NCI-H82 (cell line): ENCODE measurements around the gene CPM.
"Not testable (repeated sequence)": the region's sequence is repeated elsewhere in the genome, so short reads cannot be mapped to it uniquely, and the experiment has no call there.

Experiments used
- DNase-seq: peaks from one replicate; lab custom pipeline; 2025; lab: John Stamatoyannopoulos, UW

CPM gene

GRCh38 chr12:68806488-68807237 lies 126.3 kb downstream of the CPM start:
- peak; percentile 27 for DNase-seq

- DNase-seq: no peak
Observed at GRCh38 chr12:68805592-68806120, 127.3 kb downstream of the CPM start.

DNA sequence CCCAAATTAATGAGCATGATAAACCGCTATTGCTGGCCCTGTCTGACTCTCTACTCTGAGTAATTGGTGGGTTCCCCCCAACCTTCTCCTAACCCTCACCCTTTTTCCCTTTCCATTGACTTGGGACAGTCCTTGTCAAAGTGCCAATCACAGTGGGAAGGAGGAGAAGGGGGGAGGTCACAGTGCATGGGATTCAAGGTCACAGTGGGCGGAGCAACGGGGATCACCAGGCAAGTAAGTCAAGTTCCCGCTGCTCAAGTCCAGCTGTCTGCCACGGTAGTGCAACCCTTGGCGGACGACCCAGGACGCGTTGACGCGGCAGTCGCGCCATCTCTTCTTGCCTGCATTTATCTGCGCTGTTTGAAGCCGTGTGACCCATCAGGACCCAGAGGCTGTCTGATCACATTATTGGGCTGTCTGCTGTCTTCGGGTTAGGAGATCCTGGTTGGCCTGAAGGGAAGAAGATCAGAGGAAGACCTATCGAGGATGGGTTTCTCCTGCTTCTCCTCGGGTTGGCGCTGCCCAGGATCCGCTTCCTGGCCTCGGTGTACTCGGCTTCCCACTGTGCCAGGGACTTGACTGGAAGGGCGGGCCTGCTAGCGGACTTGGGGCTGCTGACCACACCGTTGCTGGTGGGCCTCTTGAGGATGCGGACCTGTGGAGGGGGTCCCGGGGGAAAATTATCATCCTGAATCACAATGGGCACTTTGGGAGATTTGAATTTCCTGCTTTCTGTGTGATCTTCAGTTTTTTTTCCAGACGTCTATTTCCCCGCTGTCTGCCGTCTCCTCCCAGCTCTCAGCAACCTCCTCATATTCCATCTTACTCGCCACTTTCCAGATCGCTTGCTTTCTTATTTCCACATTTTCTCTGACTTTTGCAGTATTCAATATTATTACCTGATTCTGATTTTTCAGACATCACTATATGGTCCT lies 128.0 kb downstream of the CPM start:
- DNase-seq: no peak

DNA sequence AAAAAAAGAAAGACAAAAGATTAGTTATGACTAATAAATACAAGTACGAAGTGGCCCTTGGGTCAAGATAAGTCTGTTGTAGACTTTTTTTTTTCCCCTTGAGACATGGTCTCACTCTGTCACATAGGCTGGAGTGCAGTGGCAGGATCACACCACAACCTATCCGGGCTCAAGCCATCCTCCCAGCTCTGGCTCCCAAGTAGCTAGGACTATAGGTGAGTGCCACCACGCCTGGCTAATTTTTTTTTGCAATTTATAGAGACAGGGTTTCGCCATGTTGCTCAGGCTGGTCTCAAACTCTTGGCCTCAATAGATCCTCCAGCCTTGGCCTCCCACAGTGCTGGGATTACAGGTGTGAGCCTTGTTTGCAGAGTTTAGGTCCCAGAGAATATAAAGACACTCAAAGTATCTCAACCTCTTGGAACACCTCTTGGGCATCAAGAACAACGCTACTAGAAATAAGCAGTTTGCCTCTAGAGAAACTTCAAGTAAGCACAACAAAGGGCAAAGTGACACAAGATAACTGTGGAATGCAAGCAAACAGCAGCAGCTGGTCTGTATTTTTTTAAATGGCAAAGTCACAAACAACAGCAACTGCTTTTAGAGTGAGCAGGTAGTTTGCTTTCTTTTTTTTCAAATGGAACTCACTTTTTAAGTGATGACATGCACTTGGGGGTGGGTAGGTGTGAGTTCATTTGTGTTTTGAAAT lies 128.9 kb downstream of the CPM start:
- no peak for DNase-seq

- DNase-seq: not testable (repeated sequence)
Observed at GRCh38 chr12:68802911-68803651, 129.9 kb downstream of the CPM start.

DNA sequence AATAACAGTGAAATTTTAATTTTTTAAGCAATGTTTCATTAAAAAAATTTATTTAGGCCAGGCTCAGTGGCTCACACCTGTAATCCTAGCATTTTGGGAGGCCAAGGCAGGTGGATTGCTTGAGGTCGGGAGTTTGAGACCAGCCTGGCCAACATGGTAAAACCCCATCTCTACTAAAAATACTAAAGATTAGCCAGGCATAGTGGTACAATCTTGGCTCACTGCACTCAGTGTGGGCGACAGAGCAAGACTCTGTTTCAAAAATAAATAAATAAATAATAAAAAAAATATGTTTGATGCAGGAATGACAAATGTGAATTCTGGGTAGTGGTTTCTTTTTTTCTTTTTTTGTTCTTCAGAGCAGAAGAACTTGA lies 130.6 kb downstream of the CPM start:
- DNase-seq: not testable (repeated sequence)
